ENCODE data around the gene GALNTL6. TPM values are rescaled to one million over a fixed set of nuclear protein-coding genes. Genes with fewer than 3 reads are reported as not detected.

Gene GALNTL6
- total RNA-seq, 1 experiment from 2014 or later, result not detected

DNA sequence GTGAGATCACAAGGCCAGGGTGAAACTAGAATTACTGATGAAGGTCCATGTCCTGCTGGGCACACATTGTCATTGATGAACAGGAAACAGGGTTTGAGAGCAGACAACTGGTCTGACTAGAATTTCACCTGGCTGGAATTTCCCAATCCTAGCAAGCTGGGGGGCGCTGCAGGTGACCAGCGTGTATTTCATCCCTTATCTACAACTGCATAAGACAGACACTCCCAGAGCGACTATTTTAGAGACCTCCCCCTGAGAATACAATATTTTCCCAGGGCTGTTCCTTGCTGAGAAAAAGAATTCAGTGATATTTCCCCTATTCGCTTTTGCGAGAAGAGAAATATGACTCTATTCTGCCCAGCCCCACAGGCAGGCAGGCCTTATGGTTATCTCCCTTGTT is 922.8 kb downstream of the GALNTL6 start:
- Histone ChIP-seq H4K91ac (ENCODE audit: insufficient read length, low read depth, low read length) (no peak overlapping the region), H2AFZ (ENCODE audit: low read length) (no peak overlapping the region), H3K9ac (ENCODE audit: extremely low read depth, insufficient read length, low read length) (no peak overlapping the region), H4K5ac (ENCODE audit: insufficient read length, low read depth, low read length) (no peak overlapping the region), H3K14ac (ENCODE audit: insufficient read depth, low read length) (no peak overlapping the region), H3K4me1 (ENCODE audit: insufficient read depth, low read length) (no peaks in the 10 kb centered on the region), H3T11ph (ENCODE audit: low read length) (no peak overlapping the region), H2BK120ac (ENCODE audit: low read depth, low read length, poor library complexity, severe bottlenecking) (no peak overlapping the region), H2AK5ac (ENCODE audit: insufficient read length, low read length) (no peak overlapping the region), H3K4me2 (ENCODE audit: insufficient read depth, insufficient read length, low read length) (no peak overlapping the region), H2BK12ac (ENCODE audit: insufficient read length, low read depth, low read length) (no peak overlapping the region), H2BK5ac (ENCODE audit: insufficient read length, low read length) (no peak overlapping the region), H3K56ac (ENCODE audit: insufficient read length, low read depth, low read length) (no peak overlapping the region), H3K18ac (ENCODE audit: insufficient read length, low read depth, low read length) (no peak overlapping the region), H4K20me1 (ENCODE audit: control insufficient read depth, insufficient read depth, insufficient read length) (no peaks in the 10 kb centered on the region), H3K9me3 (ENCODE audit: control insufficient read depth, low read depth, low read length) (peaks cover 20% of the 10 kb centered on the region), H2BK20ac (ENCODE audit: low read depth, low read length, poor library complexity, severe bottlenecking) (no peak overlapping the region), H4K8ac (replicated peaks; ENCODE audit: insufficient read length, low read depth, low read length) (no peak overlapping the region), H3K23ac (ENCODE audit: insufficient read length, low read depth, low read length) (no peak overlapping the region), H2BK15ac (ENCODE audit: low read depth, low read length) (no peak overlapping the region), H3K79me2 (ENCODE audit: insufficient read depth, low read length) (no peaks in the 10 kb centered on the region), H3K27me3 (ENCODE audit: insufficient read depth, low read length) (no peaks in the 10 kb centered on the region), H3K27ac (ENCODE audit: insufficient read length, low read depth, low read length) (no peak overlapping the region), H3K79me1 (ENCODE audit: insufficient read depth, low read depth, low read length, poor library complexity, severe bottlenecking) (no peaks in the 10 kb centered on the region), H3K23me2 (ENCODE audit: insufficient read length, low read depth, low read length, poor library complexity, severe bottlenecking) (no peaks in the 10 kb centered on the region), H3K4ac (ENCODE audit: low read depth, low read length) (no peak overlapping the region)
- Mint-ChIP-seq H3K9me3 (peaks cover 49 to 55% of the 10 kb centered on the region in 2 experiments), H3K27me3 (ENCODE audit: low read depth) (peaks cover 3% of the 10 kb centered on the region; the same call in 1 of the 2 replicates), H3K27ac (no peak overlapping the region), H3K4me1 (no peaks in the 10 kb centered on the region), H3K36me3 (ENCODE audit: insufficient read depth in 1 of 3, low read depth in 3 of 3) (peaks cover 24 to 66% (median 45%) of the 10 kb centered on the region in 3 experiments), H3K4me3 (no peak overlapping the region)
- TF ChIP-seq, protein P1, sequence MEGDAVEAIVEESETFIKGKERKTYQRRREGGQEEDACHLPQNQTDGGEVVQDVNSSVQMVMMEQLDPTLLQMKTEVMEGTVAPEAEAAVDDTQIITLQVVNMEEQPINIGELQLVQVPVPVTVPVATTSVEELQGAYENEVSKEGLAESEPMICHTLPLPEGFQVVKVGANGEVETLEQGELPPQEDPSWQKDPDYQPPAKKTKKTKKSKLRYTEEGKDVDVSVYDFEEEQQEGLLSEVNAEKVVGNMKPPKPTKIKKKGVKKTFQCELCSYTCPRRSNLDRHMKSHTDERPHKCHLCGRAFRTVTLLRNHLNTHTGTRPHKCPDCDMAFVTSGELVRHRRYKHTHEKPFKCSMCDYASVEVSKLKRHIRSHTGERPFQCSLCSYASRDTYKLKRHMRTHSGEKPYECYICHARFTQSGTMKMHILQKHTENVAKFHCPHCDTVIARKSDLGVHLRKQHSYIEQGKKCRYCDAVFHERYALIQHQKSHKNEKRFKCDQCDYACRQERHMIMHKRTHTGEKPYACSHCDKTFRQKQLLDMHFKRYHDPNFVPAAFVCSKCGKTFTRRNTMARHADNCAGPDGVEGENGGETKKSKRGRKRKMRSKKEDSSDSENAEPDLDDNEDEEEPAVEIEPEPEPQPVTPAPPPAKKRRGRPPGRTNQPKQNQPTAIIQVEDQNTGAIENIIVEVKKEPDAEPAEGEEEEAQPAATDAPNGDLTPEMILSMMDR (conservative IDR thresholded peaks at IDR 0.05), result no peak
- no peak for DNase-seq
- WGBS (ENCODE audit: extremely low coverage, insufficient read length, low lambda C conversion rate), result no CpG with 5 or more reads among the region's 5 CpGs
